Activated CD4-positive, alpha-beta T cell treated with anti-CD3 and anti-CD28 coated beads for 48 hours (primary cell): ENCODE data around the gene ULK4.
"Not testable (repeated sequence)": the region's sequence is repeated elsewhere in the genome, so short reads cannot be mapped to it uniquely, and the experiment has no call there.

Source experiments
- DNase-seq: peaks from one replicate; pipeline ENCODE4 v3.0.0-alpha.2; 2020

ULK4 gene

DNA sequence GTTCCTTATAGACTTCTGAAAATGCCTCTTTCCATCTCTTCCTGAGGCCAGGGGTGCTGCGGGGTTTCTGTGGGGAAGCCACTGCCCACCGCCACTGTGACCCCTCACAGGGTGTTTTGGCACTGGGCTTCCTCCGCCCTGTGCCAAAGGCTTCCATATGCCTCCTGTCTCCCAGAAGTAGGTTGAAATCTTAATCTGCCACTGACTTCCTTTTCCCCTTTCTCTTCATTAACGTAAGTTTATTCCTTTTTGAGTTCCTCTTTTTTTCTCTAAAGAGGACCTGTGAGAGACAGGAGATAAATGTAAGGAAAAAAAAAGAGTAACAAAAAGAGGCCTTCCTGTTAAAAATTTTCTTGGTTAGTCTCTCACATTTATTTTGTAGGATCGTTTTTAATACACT is 542.1 kb downstream of the ULK4 start:
- DNase-seq: no peak

- DNase-seq: peak; percentile 28
Observed at GRCh38 chr3:41418961-41419691, 542.8 kb downstream of the ULK4 start.

GRCh38 chr3:41417574-41417973 is 544.3 kb downstream of the ULK4 start:
- DNase-seq: no peak

DNA sequence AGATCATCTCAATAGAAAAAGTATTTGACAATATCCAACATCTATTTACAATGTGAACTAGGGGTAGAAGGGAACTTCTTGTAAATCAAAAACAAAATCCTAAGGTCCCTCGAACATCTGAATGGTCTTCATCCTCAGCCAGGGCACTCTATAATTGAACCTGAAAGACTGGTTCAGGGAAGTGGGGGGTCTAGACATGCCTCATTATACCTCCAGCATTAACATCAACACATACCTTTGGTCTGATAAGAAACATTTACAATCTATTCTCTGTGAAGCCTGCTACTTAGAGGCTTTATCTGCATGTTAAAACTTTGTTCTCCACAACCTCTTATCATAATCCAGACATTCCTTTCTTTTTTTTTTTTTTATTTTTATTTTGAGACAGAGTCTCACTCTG is 550.8 kb downstream of the ULK4 start:
- DNase-seq: no peak

GRCh38 chr3:41405466-41405865 is 556.4 kb downstream of the ULK4 start:
- no peak for DNase-seq

GRCh38 chr3:41404582-41404981 is 557.3 kb downstream of the ULK4 start:
- DNase-seq: no peak

DNA sequence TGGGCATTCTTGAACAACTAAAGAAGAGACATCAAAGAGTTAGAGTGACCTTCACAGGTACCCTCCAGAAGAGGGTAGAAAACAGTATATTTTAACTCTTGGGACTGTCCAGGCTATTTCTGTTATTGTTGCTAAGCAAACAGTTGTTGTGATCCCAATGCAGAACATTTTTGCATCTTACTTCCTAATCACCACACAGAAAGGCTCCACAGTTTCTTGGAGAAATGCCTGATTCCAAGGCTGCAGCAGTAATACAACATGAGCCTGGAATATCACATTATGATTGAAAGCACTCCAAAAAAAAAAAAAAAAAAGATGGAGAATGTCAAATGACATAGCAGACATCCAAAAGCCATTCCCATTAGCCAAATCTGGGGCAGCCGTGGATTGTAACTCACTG is 567.0 kb downstream of the ULK4 start:
- DNase-seq: no peak

- DNase-seq: not testable (repeated sequence)
Observed at GRCh38 chr3:41370765-41371535, 591.0 kb downstream of the ULK4 start.

- no peak for DNase-seq
Observed at GRCh38 chr3:41370307-41370706, 591.6 kb downstream of the ULK4 start.

- no peak for DNase-seq
Observed at GRCh38 chr3:41369838-41370237, 592.1 kb downstream of the ULK4 start.

- no peak for DNase-seq
Observed at GRCh38 chr3:41365973-41366372, 595.9 kb downstream of the ULK4 start.

DNA sequence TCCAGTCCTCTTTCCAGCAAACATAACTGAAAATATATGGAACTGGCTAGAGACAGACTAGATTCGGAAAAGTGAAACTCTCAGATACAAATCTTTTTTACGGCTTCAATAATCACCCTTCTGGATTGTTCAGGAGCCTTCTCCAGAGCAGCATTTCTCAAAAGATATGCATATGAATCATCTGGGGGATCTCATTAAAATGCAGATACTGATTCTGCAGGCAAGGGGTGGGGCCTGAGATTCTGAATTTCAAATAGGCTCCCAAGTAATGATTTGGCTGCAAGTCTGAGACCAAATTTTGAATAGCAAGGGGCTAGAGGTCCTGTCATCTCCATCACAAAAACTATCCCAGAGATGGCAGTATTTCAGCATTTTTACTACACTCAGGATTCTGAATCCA is 597.2 kb downstream of the ULK4 start:
- DNase-seq: no peak

DNA sequence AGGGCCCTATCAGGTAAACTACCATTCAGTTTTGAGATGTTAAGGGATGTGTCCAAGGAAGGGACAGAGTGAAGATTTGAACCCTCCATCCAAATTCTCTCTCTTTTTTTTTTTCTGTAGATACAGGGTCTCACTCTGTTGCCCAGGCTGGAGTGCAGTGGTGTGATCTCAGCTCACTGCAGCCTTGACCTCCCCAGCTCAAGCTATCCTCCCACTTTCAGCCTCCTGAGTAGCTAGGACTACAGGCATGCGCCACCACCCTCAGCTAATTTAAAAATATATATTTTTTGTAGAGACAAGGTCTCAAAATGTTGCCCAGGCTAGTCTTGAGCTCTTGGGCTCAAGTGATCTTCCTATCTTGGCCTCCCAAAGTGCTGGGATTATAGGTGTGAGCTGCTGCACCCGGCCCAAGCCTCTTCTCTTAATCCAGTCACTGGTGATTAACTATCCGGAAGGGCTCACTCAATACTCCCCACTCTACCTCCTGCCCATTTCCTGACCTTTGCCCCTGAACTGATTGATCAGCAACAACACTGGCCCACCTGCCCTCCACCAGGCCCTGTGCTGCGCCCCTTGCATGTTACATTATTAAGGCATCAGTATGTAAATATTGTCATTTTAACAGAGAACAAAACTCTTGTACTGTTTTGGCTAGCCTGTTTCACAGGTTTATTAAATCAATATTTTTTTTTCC is 597.9 kb downstream of the ULK4 start:
- no peak for DNase-seq

DNA sequence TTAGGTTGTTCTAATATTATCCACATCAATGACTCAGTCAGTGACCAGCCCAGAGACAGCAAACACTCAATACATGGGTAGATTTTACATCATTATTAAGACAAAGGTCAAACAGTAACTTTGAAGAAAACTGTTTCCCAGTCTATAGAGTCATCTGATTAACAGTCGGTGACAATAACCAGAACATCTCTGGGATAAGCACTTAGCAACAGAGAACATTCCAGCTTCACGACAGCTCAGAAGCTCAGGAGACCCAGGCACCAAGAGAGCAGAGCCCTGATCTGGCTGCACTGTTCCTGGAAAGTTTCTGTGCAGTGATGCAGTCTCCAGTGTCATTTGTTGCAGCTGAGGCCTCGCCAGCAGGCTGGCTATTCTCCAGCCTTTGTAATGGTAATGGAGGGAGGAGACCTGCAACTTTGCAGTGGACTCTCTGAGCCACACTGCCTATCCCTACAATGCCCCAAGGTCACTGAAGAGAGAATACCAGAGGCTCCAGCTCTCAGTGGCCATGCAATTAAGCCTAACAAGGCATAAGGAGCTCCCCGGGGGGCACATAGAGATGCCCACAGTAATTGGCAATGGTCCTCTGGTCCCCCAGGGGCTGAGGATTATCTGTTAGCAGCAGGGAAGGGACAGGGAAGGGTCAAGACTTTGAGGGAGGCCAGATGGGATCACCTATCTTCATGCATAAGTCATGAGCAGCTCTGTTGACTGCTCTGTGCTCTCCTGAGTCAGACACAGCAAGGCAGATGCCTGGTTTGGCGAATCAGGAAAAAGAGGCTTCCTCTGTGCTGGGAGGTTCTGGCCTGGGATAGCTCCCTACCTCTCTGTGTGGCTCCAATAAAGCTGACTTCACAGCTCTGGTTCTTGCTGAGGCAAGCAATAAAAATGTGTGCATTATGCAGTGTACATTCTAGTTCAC is 599.0 kb downstream of the ULK4 start:
- no peak for DNase-seq

- DNase-seq: no peak
Observed at GRCh38 chr3:41357271-41357670, 604.6 kb downstream of the ULK4 start.

- no peak for DNase-seq
Observed at GRCh38 chr3:41356775-41357174, 605.1 kb downstream of the ULK4 start.

DNA sequence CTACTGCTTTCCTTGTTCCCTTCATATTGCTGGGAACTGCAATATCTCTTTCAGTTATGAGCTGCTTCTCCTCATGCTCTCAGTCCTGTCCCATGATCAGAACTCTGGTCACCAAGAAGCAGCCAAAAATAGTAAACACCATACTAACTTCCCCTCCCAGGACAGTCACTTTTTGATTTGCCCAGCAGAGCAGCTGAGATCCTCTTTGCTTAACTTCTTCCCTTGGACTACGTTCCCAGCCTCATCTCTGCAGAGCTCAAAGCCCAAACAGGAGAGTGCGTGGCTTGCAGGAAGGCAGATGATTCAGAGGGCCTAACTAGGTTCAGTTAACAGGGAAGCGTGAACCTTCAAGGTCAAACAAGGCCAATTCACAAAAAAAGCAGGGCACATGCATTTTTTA is 609.4 kb downstream of the ULK4 start:
- DNase-seq: no peak

GRCh38 chr3:41350441-41350840 is 611.5 kb downstream of the ULK4 start:
- no peak for DNase-seq

DNA sequence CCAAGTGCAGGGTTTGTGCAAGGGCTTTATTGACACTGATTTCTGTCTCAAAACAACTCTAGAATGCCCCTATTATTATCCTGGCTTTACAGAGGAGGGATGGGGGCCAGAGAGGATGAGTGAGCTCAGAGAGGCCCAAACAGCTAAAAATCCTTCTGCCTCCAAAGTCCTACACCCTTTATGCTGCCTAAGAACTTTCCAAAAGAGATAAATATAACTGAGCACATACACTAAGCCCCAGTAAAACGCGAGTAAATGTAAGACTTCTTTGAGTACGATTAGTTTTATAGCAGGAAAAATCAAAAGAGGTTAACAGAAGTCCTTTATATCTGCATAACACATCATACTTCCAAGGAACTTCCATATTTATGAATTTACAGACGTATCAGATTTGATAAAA is 613.5 kb downstream of the ULK4 start:
- no peak for DNase-seq

GRCh38 chr3:41346698-41347270 is 615.1 kb downstream of the ULK4 start:
- no peak for DNase-seq

DNA sequence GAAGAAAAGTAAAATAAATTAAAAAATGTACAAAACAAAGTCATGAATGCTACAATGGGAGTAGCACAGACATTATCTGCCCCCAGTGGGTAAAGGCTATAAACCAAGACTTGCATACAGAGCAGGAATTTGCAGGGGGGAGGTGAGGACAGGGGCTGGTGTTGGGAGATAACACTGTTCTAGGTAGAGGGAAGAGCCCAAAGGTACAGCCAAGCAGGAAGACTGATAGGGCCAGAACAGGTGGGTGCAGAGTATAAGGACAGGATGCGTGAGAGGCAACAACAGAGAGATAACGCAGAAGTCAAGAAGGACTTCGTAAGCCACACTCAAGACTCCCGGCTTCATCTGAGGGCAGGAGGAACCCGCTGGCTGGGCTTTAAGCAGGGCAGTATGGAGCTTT is 616.1 kb downstream of the ULK4 start:
- DNase-seq: no peak

- no peak for DNase-seq
Observed at GRCh38 chr3:41339758-41340157, 622.1 kb downstream of the ULK4 start.
